Upper lobe of right lung (tissue), 1 donor: Measurements from ENCODE around the gene PRCD. TPM values are rescaled to one million over a fixed set of nuclear protein-coding genes. Genes with fewer than 3 reads are reported as not detected.
"Not testable (repeated sequence)": the region's sequence is repeated elsewhere in the genome, so short reads cannot be mapped to it uniquely, and the experiment has no call there.

ENCODE experiments used
- ATAC-seq: fragments of 200-7000 bp; cut with Tn5 transposase; one replicate; pipeline ENCODE4 v1.9.1; 2020; ENCODE audit warnings: mild to moderate bottlenecking, moderate library complexity
- DNase-seq: peaks from one replicate; pipeline ENCODE4 v3.0.0-alpha.2; 2020
- H3K27ac ChIP-seq: fragments of 200-600 bp; one replicate; pipeline ENCODE4 v1.8.0; 2022
- H3K27me3 ChIP-seq: fragments of 200-600 bp; one replicate; pipeline ENCODE4 v1.8.0; 2022; ENCODE audit warnings: mild to moderate bottlenecking
- H3K36me3 ChIP-seq: fragments of 200-600 bp; one replicate; pipeline ENCODE4 v1.8.0; 2022
- H3K4me1 ChIP-seq: fragments of 200-600 bp; one replicate; pipeline ENCODE4 v1.8.0; 2022
- H3K4me3 ChIP-seq: fragments of 200-600 bp; one replicate; pipeline ENCODE4 v1.8.0; 2022; ENCODE audit warnings: mild to moderate bottlenecking
- H3K9me3 ChIP-seq: fragments of 200-600 bp; one replicate; pipeline ENCODE4 v1.8.0; 2022
- CTCF ChIP-seq: fragments of 200-600 bp; IDR thresholded peaks from one replicate; pipeline ENCODE4 v1.8.0; 2022; ENCODE audit warnings: antibody characterized with exemption
- intact Hi-C: fragments of 100-400 bp; cut with DNase I; formaldehyde crosslinking; loops from one replicate; pipeline ENCODE4 v1.11.0; 2022
- total RNA-seq: library from RNA; stranded (reverse); fragmentation: NEBNext Ultra II Directional; extraction: Animal tissue kit (Norgen Biotek cat#: 25700); gene quantifications from one replicate; pipeline ENCODE4 v1.2.1, GENCODE V29; 2021
- donor health status: DM: no; HTN: yes; CAD: no; lungs with severe emphysema.

The PRCD gene
- total RNA-seq, 1 donor from 2014 or later: 7.7 TPM

- Histone ChIP-seq H3K27me3 (no peaks in the 10 kb centered on the region), H3K9me3 (no peaks in the 10 kb centered on the region), H3K4me1 (peaks cover 56% of the 10 kb centered on the region), H3K4me3 (no peak overlapping the region), H3K27ac (peak overlapping the region; percentile 89), H3K36me3 (no peaks in the 10 kb centered on the region)
- intact Hi-C loops: no loop called here
- TF ChIP-seq CTCF: no peak
- DNase-seq (no peak), ATAC-seq (no peak)
Observed at GRCh38 chr17:76532072-76532651, 7.7 kb upstream of the PRCD start.

- intact Hi-C loops, H3K27ac ChIP-seq, H3K9me3 ChIP-seq, ATAC-seq, H3K27me3 ChIP-seq, DNase-seq, H3K4me3 ChIP-seq, H3K36me3 ChIP-seq: not testable (repeated sequence)
- peaks cover 41% of the 10 kb centered on the region for H3K4me1 ChIP-seq
Observed at GRCh38 chr17:76533640-76534359, 6.0 kb upstream of the PRCD start.

GRCh38 chr17:76534831-76535732 lies 4.8 kb upstream of the PRCD start:
- peak; percentile 63 for DNase-seq
- Histone ChIP-seq H3K27ac (peak overlapping the region; percentile 11), H3K27me3 (peaks cover 4% of the 10 kb centered on the region), H3K36me3 (no peaks in the 10 kb centered on the region), H3K9me3 (no peaks in the 10 kb centered on the region), H3K4me3 (no peak overlapping the region), H3K4me1 (peaks cover 34% of the 10 kb centered on the region)
- no peak for ATAC-seq
- no peak for TF ChIP-seq CTCF
- intact Hi-C loops: no loop called here

GRCh38 chr17:76535788-76536510 lies 3.9 kb upstream of the PRCD start:
- Histone ChIP-seq H3K27me3 (peaks cover 4% of the 10 kb centered on the region), H3K9me3 (no peaks in the 10 kb centered on the region), H3K27ac (no peak overlapping the region), H3K4me1 (peaks cover 35% of the 10 kb centered on the region), H3K4me3 (peak overlapping the region; percentile 53), H3K36me3 (no peaks in the 10 kb centered on the region)
- intact Hi-C loops: no loop called here
- no peak for TF ChIP-seq CTCF
- DNase-seq: peak; percentile 61
- no peak for ATAC-seq

- H3K27ac ChIP-seq: peak overlapping the region; percentile 51
- no peak for DNase-seq
Observed at GRCh38 chr17:76536511-76537287, 3.1 kb upstream of the PRCD start.

More at GRCh38 chr17:76536511-76537287, 3.1 kb upstream of the PRCD start:
- H3K27me3 ChIP-seq: peaks cover 4% of the 10 kb centered on the region
- no peak for TF ChIP-seq CTCF
- H3K9me3 ChIP-seq: no peaks in the 10 kb centered on the region
- H3K4me3 ChIP-seq: peak overlapping the region; percentile 53
- peaks cover 34% of the 10 kb centered on the region for H3K4me1 ChIP-seq
- no peaks in the 10 kb centered on the region for H3K36me3 ChIP-seq
- ATAC-seq: no peak
- intact Hi-C loops: no loop called here
